AG09309 (cell line): ENCODE data around the gene MEIS1.

Source experiments
- DNase-seq: peaks from one replicate; pipeline ENCODE4 v3.0.0-alpha.2; 2010; ENCODE audit warnings: low read depth
- H3K4me3 ChIP-seq: 2 replicates; pipeline ENCODE4 v1.5.1; 2011; ENCODE audit warnings: mild to moderate bottlenecking, low read depth, low read length, moderate library complexity; ENCODE audit not compliant: control insufficient read depth
- TF ChIP-seq, protein P1 (sequence below): IDR thresholded peaks from 2 replicates; pipeline ENCODE4 v1.5.1; 2011; ENCODE audit warnings: mild to moderate bottlenecking, low read depth, low read length, inconsistent platforms; ENCODE audit not compliant: insufficient read depth, control insufficient read depth; ENCODE audit errors: missing control alignments

The MEIS1 gene

DNA sequence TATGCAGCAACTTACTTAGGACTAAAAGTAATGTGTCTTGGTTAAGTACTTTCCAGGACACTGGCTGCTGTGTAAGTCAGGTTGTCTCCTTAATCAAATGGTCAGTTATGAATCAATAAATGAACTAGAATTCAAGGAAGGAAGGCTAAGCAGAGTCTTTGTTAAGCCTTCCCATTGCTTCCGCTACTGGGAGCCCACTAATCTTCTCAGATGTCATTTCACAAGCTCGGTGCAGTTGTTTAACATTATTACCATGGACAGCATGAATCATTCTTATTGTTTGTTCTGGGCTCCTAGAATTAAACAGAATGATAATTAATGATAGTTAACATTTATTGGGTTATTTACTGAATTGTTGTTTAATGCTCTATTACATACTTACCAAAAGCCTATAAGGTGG lies 26.0 kb upstream of the MEIS1 start:
- DNase-seq, result no peak
- TF ChIP-seq, protein P1, sequence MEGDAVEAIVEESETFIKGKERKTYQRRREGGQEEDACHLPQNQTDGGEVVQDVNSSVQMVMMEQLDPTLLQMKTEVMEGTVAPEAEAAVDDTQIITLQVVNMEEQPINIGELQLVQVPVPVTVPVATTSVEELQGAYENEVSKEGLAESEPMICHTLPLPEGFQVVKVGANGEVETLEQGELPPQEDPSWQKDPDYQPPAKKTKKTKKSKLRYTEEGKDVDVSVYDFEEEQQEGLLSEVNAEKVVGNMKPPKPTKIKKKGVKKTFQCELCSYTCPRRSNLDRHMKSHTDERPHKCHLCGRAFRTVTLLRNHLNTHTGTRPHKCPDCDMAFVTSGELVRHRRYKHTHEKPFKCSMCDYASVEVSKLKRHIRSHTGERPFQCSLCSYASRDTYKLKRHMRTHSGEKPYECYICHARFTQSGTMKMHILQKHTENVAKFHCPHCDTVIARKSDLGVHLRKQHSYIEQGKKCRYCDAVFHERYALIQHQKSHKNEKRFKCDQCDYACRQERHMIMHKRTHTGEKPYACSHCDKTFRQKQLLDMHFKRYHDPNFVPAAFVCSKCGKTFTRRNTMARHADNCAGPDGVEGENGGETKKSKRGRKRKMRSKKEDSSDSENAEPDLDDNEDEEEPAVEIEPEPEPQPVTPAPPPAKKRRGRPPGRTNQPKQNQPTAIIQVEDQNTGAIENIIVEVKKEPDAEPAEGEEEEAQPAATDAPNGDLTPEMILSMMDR, result no peak
- no peak overlapping the region for H3K4me3 ChIP-seq

DNA sequence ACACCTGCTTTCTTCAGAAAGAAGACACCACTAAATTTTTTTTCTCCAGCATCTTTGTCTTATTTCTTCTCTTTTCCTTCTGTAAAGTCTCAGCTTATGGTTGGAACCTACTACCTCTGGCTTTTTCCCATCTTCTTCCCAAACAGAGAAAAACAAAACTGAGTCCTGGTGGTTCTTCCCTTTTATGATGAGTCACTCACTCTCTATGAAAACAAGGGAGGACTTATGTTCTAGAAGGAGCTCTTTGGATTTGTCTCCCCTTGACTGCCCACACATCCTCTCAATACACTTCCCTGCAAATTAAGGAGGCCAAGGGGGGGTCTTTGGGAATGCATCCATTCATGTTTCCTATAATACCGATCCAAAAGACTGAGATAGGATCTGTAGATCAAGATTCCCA lies 22.1 kb upstream of the MEIS1 start:
- no peak overlapping the region for H3K4me3 ChIP-seq
- TF ChIP-seq, protein P1, result no peak

DNA sequence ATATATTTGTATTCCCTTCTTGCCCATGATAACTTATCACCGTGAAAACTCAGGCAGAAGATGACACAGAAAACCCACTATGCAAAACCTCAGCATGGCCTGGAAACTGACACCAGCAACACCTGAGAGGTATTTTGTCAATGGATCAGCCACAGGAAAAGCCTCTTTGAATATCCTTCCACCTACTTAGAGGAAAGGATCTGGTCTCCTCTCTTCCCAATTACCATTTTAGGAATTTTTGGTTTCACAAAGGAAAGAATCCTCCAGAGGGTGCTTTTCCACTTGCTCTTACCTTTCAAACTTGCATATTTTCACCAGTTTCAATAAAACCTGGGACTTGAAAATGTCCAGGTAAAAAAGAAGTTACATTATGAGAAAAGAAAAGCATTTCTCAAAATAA lies 20.0 kb upstream of the MEIS1 start:
- DNase-seq, result no peak
- TF ChIP-seq, protein P1, result no peak
- no peak overlapping the region for H3K4me3 ChIP-seq

More for the DNA sequence above, 22.1 kb upstream of the MEIS1 start:
- DNase-seq, result no peak

DNA sequence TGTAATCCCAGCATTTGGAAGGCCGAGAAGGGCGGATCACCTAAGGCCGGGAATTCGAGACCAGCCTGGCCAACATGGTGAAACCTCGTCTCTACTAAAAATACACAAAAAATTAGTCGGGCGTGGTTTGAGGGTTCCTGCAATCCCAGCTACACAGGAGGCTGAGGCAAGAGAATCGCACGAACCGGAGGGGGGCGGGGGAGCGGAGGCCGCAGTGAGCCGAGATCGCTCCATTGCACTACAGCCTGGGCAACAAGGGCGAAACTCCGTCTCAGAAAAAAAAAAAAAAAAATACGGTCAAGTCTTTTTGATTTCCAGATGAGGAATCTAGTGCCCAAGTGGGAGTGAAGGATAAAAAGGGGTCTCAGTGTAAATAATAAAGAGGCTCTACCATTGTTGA lies 16.5 kb upstream of the MEIS1 start:
- no peak overlapping the region for H3K4me3 ChIP-seq
- TF ChIP-seq, protein P1, result no peak
- no peak for DNase-seq

DNA sequence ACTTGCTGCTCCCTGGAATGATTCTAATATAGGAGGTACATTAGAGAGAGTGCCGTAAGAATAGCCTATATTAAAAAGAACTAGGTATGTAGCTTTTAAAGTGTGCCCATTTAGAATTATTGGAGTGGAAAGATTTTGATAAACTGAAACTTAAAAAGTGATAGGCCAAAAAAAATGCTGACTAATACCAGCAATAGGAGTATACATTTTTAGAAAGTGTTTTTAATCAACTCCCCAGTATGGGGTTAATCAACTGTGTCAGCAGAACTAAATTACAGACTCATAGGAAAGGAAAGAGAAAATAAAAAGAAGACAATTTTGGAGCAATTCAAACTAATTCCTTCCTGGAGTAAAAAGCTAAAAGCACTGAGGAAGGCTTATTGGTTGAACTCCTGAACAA lies 13.3 kb upstream of the MEIS1 start:
- TF ChIP-seq, protein P1, result no peak
- no peak for DNase-seq
- H3K4me3 ChIP-seq, result no peak overlapping the region

DNA sequence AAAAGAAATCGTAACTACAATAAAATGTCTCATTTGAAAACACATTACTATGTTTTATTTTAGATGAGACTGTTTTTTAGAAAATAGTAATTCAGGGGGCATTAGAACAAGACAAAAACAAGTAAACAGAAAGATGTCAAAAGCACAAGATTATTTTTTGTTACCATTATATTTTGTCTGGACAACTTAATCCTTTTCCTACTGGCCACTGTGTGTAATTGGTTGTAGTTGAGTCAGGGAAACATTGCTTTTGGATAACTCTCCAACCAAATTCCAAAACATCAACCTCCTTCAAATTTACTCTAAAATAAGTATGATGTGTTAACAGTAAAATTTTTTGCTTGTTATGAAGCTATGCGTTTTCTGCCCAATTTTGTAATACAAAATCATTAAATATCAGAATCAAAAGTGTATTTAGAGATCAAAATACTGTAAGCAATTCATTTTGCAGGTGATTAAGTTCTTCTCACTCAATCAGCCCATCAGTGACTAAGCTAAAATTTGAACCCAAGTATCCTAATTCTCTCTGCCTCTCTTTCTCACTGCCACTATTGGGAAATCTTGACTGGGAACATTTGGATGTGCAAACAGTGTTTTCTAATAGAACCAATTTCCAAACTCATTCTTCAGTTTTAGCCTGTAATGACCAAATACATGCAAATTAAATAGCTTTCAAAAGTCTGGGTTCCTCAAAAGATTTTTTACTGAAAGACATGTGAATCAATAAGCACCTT lies 11.4 kb upstream of the MEIS1 start:
- H3K4me3 ChIP-seq, result no peak overlapping the region
- TF ChIP-seq, protein P1, result no peak
- DNase-seq, result no peak
